HG03095 (cell line): ENCODE measurements around the gene CREB3L2.
"Not testable (repeated sequence)": the region's sequence is repeated elsewhere in the genome, so short reads cannot be mapped to it uniquely, and the experiment has no call there.

Experiments
- ATAC-seq: cut with Tn5 transposase; IDR thresholded peaks from one replicate; pipeline ENCODE4 v1.9.1; 2021; ENCODE audit warnings: moderate library complexity; ENCODE audit not compliant: unreplicated experiment

CREB3L2 gene

GRCh38 chr7:137935884-137936508, 65.9 kb downstream of the CREB3L2 start:
- peak; percentile 38 for ATAC-seq

- peak; percentile 83 for ATAC-seq
Observed at GRCh38 chr7:137934941-137935883, 66.7 kb downstream of the CREB3L2 start.

- no peak for ATAC-seq
Observed at GRCh38 chr7:137934176-137934826, 67.6 kb downstream of the CREB3L2 start.

- no peak for ATAC-seq
Observed at GRCh38 chr7:137933270-137934017, 68.4 kb downstream of the CREB3L2 start.

- no peak for ATAC-seq
Observed at GRCh38 chr7:137932881-137933269, 69.0 kb downstream of the CREB3L2 start.

- no peak for ATAC-seq
Observed at GRCh38 chr7:137931823-137932222, 70.1 kb downstream of the CREB3L2 start.

- no peak for ATAC-seq
Observed at GRCh38 chr7:137930581-137930980, 71.3 kb downstream of the CREB3L2 start.

- no peak for ATAC-seq
Observed at GRCh38 chr7:137928626-137929025, 73.3 kb downstream of the CREB3L2 start.

GRCh38 chr7:137927386-137927785, 74.5 kb downstream of the CREB3L2 start:
- no peak for ATAC-seq

- ATAC-seq, result not testable (repeated sequence)
Observed at GRCh38 chr7:137926206-137926605, 75.7 kb downstream of the CREB3L2 start.

- no peak for ATAC-seq
Observed at GRCh38 chr7:137925754-137926153, 76.1 kb downstream of the CREB3L2 start.

- no peak for ATAC-seq
Observed at GRCh38 chr7:137925091-137925490, 76.8 kb downstream of the CREB3L2 start.

- no peak for ATAC-seq
Observed at GRCh38 chr7:137923380-137923779, 78.5 kb downstream of the CREB3L2 start.

- no peak for ATAC-seq
Observed at GRCh38 chr7:137920637-137921399, 81.1 kb downstream of the CREB3L2 start.

GRCh38 chr7:137919987-137920386, 81.9 kb downstream of the CREB3L2 start:
- ATAC-seq, result no peak

- no peak for ATAC-seq
Observed at GRCh38 chr7:137916980-137917645, 84.8 kb downstream of the CREB3L2 start.

GRCh38 chr7:137916564-137916963, 85.3 kb downstream of the CREB3L2 start:
- no peak for ATAC-seq

GRCh38 chr7:137915266-137915665, 86.6 kb downstream of the CREB3L2 start:
- ATAC-seq, result no peak

- ATAC-seq, result no peak
Observed at GRCh38 chr7:137913985-137914384, 87.9 kb downstream of the CREB3L2 start.

GRCh38 chr7:137909042-137909441, 92.8 kb downstream of the CREB3L2 start:
- no peak for ATAC-seq
